Activated naive CD8-positive, alpha-beta T cell (primary cell): ENCODE data around the gene PTGER3.

Experiments used
- H3K27ac Mint-ChIP-seq: one replicate; pipeline ENCODE4 v1.8.0; 2021; ENCODE audit warnings: mixed read lengths
- H3K27me3 Mint-ChIP-seq: one replicate; pipeline ENCODE4 v1.8.0; 2021; ENCODE audit warnings: mixed read lengths
- H3K36me3 Mint-ChIP-seq: one replicate; pipeline ENCODE4 v1.8.0; 2021; ENCODE audit warnings: mixed read lengths
- H3K4me1 Mint-ChIP-seq: one replicate; pipeline ENCODE4 v1.8.0; 2021; ENCODE audit warnings: low read depth, mixed read lengths
- H3K4me3 Mint-ChIP-seq: one replicate; pipeline ENCODE4 v1.8.0; 2021; ENCODE audit warnings: mild to moderate bottlenecking, mixed read lengths
- H3K9me3 Mint-ChIP-seq: one replicate; pipeline ENCODE4 v1.8.0; 2021; ENCODE audit warnings: low read depth, mixed read lengths

The PTGER3 gene

GRCh38 chr1:71071720-71072119 is 24.1 kb upstream of the PTGER3 start:
- peaks cover 12% of the 10 kb centered on the region for H3K36me3 Mint-ChIP-seq
- peaks cover 31% of the 10 kb centered on the region for H3K4me1 Mint-ChIP-seq
- H3K27ac Mint-ChIP-seq = no peak overlapping the region
- no peak overlapping the region for H3K4me3 Mint-ChIP-seq
- no peaks in the 10 kb centered on the region for H3K27me3 Mint-ChIP-seq
- no peaks in the 10 kb centered on the region for H3K9me3 Mint-ChIP-seq

- Mint-ChIP-seq H3K27ac (peak overlapping the region; percentile 28), H3K4me1 (peaks cover 10% of the 10 kb centered on the region), H3K27me3 (no peaks in the 10 kb centered on the region), H3K9me3 (no peaks in the 10 kb centered on the region), H3K36me3 (peaks cover 9% of the 10 kb centered on the region), H3K4me3 (no peak overlapping the region)
Observed at GRCh38 chr1:71068325-71069240, 21.0 kb upstream of the PTGER3 start.

GRCh38 chr1:71054791-71055190 is 7.2 kb upstream of the PTGER3 start:
- Mint-ChIP-seq H3K27ac (peak overlapping the region; percentile 66), H3K4me3 (no peak overlapping the region), H3K9me3 (no peaks in the 10 kb centered on the region), H3K4me1 (peaks cover 2% of the 10 kb centered on the region), H3K27me3 (no peaks in the 10 kb centered on the region), H3K36me3 (peaks cover 3% of the 10 kb centered on the region)

GRCh38 chr1:71054281-71054731 is 6.7 kb upstream of the PTGER3 start:
- Mint-ChIP-seq H3K4me3 (no peak overlapping the region), H3K27me3 (no peaks in the 10 kb centered on the region), H3K36me3 (peaks cover 2% of the 10 kb centered on the region), H3K9me3 (no peaks in the 10 kb centered on the region), H3K4me1 (peaks cover 3% of the 10 kb centered on the region), H3K27ac (no peak overlapping the region)

GRCh38 chr1:71053758-71054157 is 6.1 kb upstream of the PTGER3 start:
- H3K36me3 Mint-ChIP-seq = no peaks in the 10 kb centered on the region
- no peak overlapping the region for H3K27ac Mint-ChIP-seq
- no peak overlapping the region for H3K4me3 Mint-ChIP-seq
- peaks cover 3% of the 10 kb centered on the region for H3K4me1 Mint-ChIP-seq
- H3K27me3 Mint-ChIP-seq = peaks cover under 1% of the 10 kb centered on the region
- no peaks in the 10 kb centered on the region for H3K9me3 Mint-ChIP-seq

GRCh38 chr1:71053146-71053545 is 5.5 kb upstream of the PTGER3 start:
- Mint-ChIP-seq H3K4me3 (no peak overlapping the region), H3K36me3 (no peaks in the 10 kb centered on the region), H3K27ac (peak overlapping the region; percentile 55), H3K9me3 (no peaks in the 10 kb centered on the region), H3K27me3 (peaks cover 4% of the 10 kb centered on the region), H3K4me1 (peaks cover 4% of the 10 kb centered on the region)

GRCh38 chr1:71049951-71050598 is 2.5 kb upstream of the PTGER3 start:
- Mint-ChIP-seq H3K27me3 (peaks cover 18% of the 10 kb centered on the region), H3K9me3 (no peaks in the 10 kb centered on the region), H3K4me3 (no peak overlapping the region), H3K36me3 (no peaks in the 10 kb centered on the region), H3K4me1 (peaks cover 21% of the 10 kb centered on the region), H3K27ac (no peak overlapping the region)

- no peaks in the 10 kb centered on the region for H3K9me3 Mint-ChIP-seq
- no peaks in the 10 kb centered on the region for H3K36me3 Mint-ChIP-seq
- H3K27me3 Mint-ChIP-seq = peaks cover 24% of the 10 kb centered on the region
- H3K4me1 Mint-ChIP-seq = peaks cover 21% of the 10 kb centered on the region
- no peak overlapping the region for H3K27ac Mint-ChIP-seq
- peak overlapping the region; percentile 81 for H3K4me3 Mint-ChIP-seq
Observed at GRCh38 chr1:71046891-71047634, 553 bp downstream of the PTGER3 start.

GRCh38 chr1:71045463-71046028 is 2.1 kb downstream of the PTGER3 start:
- Mint-ChIP-seq H3K36me3 (no peaks in the 10 kb centered on the region), H3K9me3 (no peaks in the 10 kb centered on the region), H3K4me1 (peaks cover 21% of the 10 kb centered on the region), H3K27me3 (peaks cover 26% of the 10 kb centered on the region), H3K4me3 (no peak overlapping the region), H3K27ac (no peak overlapping the region)

GRCh38 chr1:71044833-71045232 is 2.8 kb downstream of the PTGER3 start:
- H3K4me1 Mint-ChIP-seq = peaks cover 20% of the 10 kb centered on the region
- peaks cover 26% of the 10 kb centered on the region for H3K27me3 Mint-ChIP-seq
- H3K4me3 Mint-ChIP-seq = no peak overlapping the region
- H3K9me3 Mint-ChIP-seq = no peaks in the 10 kb centered on the region
- H3K27ac Mint-ChIP-seq = no peak overlapping the region
- no peaks in the 10 kb centered on the region for H3K36me3 Mint-ChIP-seq

GRCh38 chr1:71043065-71043464 is 4.6 kb downstream of the PTGER3 start:
- Mint-ChIP-seq H3K4me3 (no peak overlapping the region), H3K27ac (no peak overlapping the region), H3K36me3 (no peaks in the 10 kb centered on the region), H3K9me3 (no peaks in the 10 kb centered on the region), H3K4me1 (peaks cover 16% of the 10 kb centered on the region), H3K27me3 (peaks cover 30% of the 10 kb centered on the region)

- Mint-ChIP-seq H3K36me3 (no peaks in the 10 kb centered on the region), H3K4me1 (peaks cover 9% of the 10 kb centered on the region), H3K4me3 (no peak overlapping the region), H3K9me3 (no peaks in the 10 kb centered on the region), H3K27ac (no peak overlapping the region), H3K27me3 (peaks cover 28% of the 10 kb centered on the region)
Observed at GRCh38 chr1:71041806-71042205, 5.8 kb downstream of the PTGER3 start.

GRCh38 chr1:71039661-71040262 is 7.9 kb downstream of the PTGER3 start:
- H3K27me3 Mint-ChIP-seq = peaks cover 19% of the 10 kb centered on the region
- no peaks in the 10 kb centered on the region for H3K36me3 Mint-ChIP-seq
- no peaks in the 10 kb centered on the region for H3K9me3 Mint-ChIP-seq
- no peak overlapping the region for H3K4me3 Mint-ChIP-seq
- no peaks in the 10 kb centered on the region for H3K4me1 Mint-ChIP-seq
- H3K27ac Mint-ChIP-seq = no peak overlapping the region

- no peaks in the 10 kb centered on the region for H3K36me3 Mint-ChIP-seq
- no peak overlapping the region for H3K27ac Mint-ChIP-seq
- no peak overlapping the region for H3K4me3 Mint-ChIP-seq
- H3K27me3 Mint-ChIP-seq = peaks cover 16% of the 10 kb centered on the region
- no peaks in the 10 kb centered on the region for H3K9me3 Mint-ChIP-seq
- no peaks in the 10 kb centered on the region for H3K4me1 Mint-ChIP-seq
Observed at GRCh38 chr1:71038942-71039341, 8.7 kb downstream of the PTGER3 start.
